ENCODE results near the gene CFAP107. TPM values are rescaled to one million over a fixed set of nuclear protein-coding genes. Genes with fewer than 3 reads are reported as not detected.

The CFAP107 gene
- total and polyA plus RNA-seq, 9 donors, result 0.26 to 2.3 (median 0.95) TPM

GRCh38 chr1:12810691-12811408 lies 64.8 kb downstream of the CFAP107 start:
- peaks cover 2% of the 10 kb centered on the region for H3K27me3 ChIP-seq (ENCODE audit: control insufficient read depth, insufficient read depth, low read length)
- no peak for DNase-seq
- 82% methylated on average over 4 of the region's 5 CpGs for WGBS (ENCODE audit: insufficient coverage)
- H3K4me3 ChIP-seq (ENCODE audit: low read length), result no peak overlapping the region
- no peaks in the 10 kb centered on the region for H3K9me3 ChIP-seq (replicated peaks; ENCODE audit: control insufficient read depth, low read depth, low read length)
- H3K4me1 ChIP-seq (ENCODE audit: control insufficient read depth, insufficient read depth, low read length), result no peaks in the 10 kb centered on the region
- H3K36me3 ChIP-seq (ENCODE audit: control insufficient read depth, insufficient read depth, low read length), result no peaks in the 10 kb centered on the region
- H3K27ac ChIP-seq (ENCODE audit: low read length), result no peak overlapping the region

DNA sequence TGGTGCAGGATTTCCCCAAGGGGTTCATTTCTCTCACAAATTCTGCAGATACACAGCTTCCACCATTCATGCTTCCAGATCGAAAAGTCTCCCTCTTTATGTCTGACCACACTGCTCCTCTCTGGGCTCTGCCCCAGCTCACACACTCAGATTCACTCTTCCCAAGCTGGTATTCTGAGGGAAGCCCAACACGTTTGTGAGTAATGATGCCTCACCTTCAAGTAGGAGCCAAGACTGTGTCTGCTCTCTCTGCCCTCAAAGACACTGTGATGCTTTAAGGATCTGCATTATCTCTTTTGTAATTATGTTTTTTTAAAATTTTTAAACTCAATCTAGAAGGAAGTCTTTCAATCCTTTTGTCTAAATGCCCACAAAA lies 65.4 kb downstream of the CFAP107 start:
- H3K9me3 ChIP-seq (replicated peaks; ENCODE audit: control insufficient read depth, low read depth, low read length), result no peaks in the 10 kb centered on the region
- no peak overlapping the region for H3K27ac ChIP-seq (ENCODE audit: low read length)
- no peaks in the 10 kb centered on the region for H3K36me3 ChIP-seq (ENCODE audit: control insufficient read depth, insufficient read depth, low read length)
- H3K4me3 ChIP-seq (ENCODE audit: low read length), result no peak overlapping the region
- H3K4me1 ChIP-seq (ENCODE audit: control insufficient read depth, insufficient read depth, low read length), result no peaks in the 10 kb centered on the region
- DNase-seq, result no peak
- peaks cover 2% of the 10 kb centered on the region for H3K27me3 ChIP-seq (ENCODE audit: control insufficient read depth, insufficient read depth, low read length)
- 100% methylated on average over 1 of the region's 2 CpGs for WGBS (ENCODE audit: insufficient coverage)

Other genes with a start within 250 kb of the CFAP107 start
- gene DHRS3, start 128.0 kb upstream of the CFAP107 start, total RNA-seq, result 29.0 TPM
- 10 to 100 TPM; 11.4 to 24.7 (median 20.0) TPM for gene DHRS3, start 128.0 kb upstream of the CFAP107 start, polyA plus RNA-seq (ENCODE audit: insufficient read depth in 1 of 8, insufficient read length in 8 of 8, low replicate concordance in 1 of 8)
- gene AADACL4, start 102.1 kb upstream of the CFAP107 start, total RNA-seq, result 0.04 TPM
- under 1 TPM in 1 of 8 donors, not detected in 7; 0.12 TPM for gene AADACL4, start 102.1 kb upstream of the CFAP107 start, polyA plus RNA-seq (ENCODE audit: insufficient read depth in 1 of 8, insufficient read length in 8 of 8, low replicate concordance in 1 of 8)
- gene AADACL3, start 30.1 kb upstream of the CFAP107 start, total RNA-seq, result not detected
- gene AADACL3, start 30.1 kb upstream of the CFAP107 start, polyA plus RNA-seq (ENCODE audit: insufficient read depth in 1 of 8, insufficient read length in 8 of 8, low replicate concordance in 1 of 8), result under 1 TPM in 1 of 8 donors, not detected in 7; 0.14 TPM
- not detected for gene PRAMEF12, start 27.5 kb downstream of the CFAP107 start, total RNA-seq
- not detected for gene PRAMEF12, start 27.5 kb downstream of the CFAP107 start, polyA plus RNA-seq (ENCODE audit: insufficient read depth in 1 of 8, insufficient read length in 8 of 8, low replicate concordance in 1 of 8)
- not detected for gene PRAMEF1, start 45.2 kb downstream of the CFAP107 start, total RNA-seq
- gene PRAMEF1, start 45.2 kb downstream of the CFAP107 start, polyA plus RNA-seq (ENCODE audit: insufficient read depth in 1 of 8, insufficient read length in 8 of 8, low replicate concordance in 1 of 8), result not detected
- gene PRAMEF11, start 85.2 kb downstream of the CFAP107 start, total RNA-seq, result not detected
- gene PRAMEF11, start 85.2 kb downstream of the CFAP107 start, polyA plus RNA-seq (ENCODE audit: insufficient read depth in 1 of 8, insufficient read length in 8 of 8, low replicate concordance in 1 of 8), result not detected
- gene HNRNPCL1, start 102.5 kb downstream of the CFAP107 start, total RNA-seq, result not detected
- gene HNRNPCL1, start 102.5 kb downstream of the CFAP107 start, polyA plus RNA-seq (ENCODE audit: insufficient read depth in 1 of 8, insufficient read length in 8 of 8, low replicate concordance in 1 of 8), result under 1 TPM in 3 of 8 donors, not detected in 5; 0.13 to 0.24 (median 0.15) TPM
- not detected for gene PRAMEF2, start 110.9 kb downstream of the CFAP107 start, total RNA-seq
- gene PRAMEF2, start 110.9 kb downstream of the CFAP107 start, polyA plus RNA-seq (ENCODE audit: insufficient read depth in 1 of 8, insufficient read length in 8 of 8, low replicate concordance in 1 of 8), result not detected
- not detected for gene PRAMEF4, start 140.0 kb downstream of the CFAP107 start, total RNA-seq
- not detected for gene PRAMEF4, start 140.0 kb downstream of the CFAP107 start, polyA plus RNA-seq (ENCODE audit: insufficient read depth in 1 of 8, insufficient read length in 8 of 8, low replicate concordance in 1 of 8)
- not detected for gene PRAMEF10, start 152.1 kb downstream of the CFAP107 start, total RNA-seq
- not detected for gene PRAMEF10, start 152.1 kb downstream of the CFAP107 start, polyA plus RNA-seq (ENCODE audit: insufficient read depth in 1 of 8, insufficient read length in 8 of 8, low replicate concordance in 1 of 8)
- not detected for gene PRAMEF7, start 170.4 kb downstream of the CFAP107 start, total RNA-seq
- not detected for gene PRAMEF7, start 170.4 kb downstream of the CFAP107 start, polyA plus RNA-seq (ENCODE audit: insufficient read depth in 1 of 8, insufficient read length in 8 of 8, low replicate concordance in 1 of 8)
- gene PRAMEF6, start 201.4 kb downstream of the CFAP107 start, total RNA-seq, result not detected
- gene PRAMEF6, start 201.4 kb downstream of the CFAP107 start, polyA plus RNA-seq (ENCODE audit: insufficient read depth in 1 of 8, insufficient read length in 8 of 8, low replicate concordance in 1 of 8), result not detected

All from muscle of leg (tissue), 11 donors.